Keratinocyte (primary cell): ENCODE data around the gene PACS2. TPM values are rescaled to one million over a fixed set of nuclear protein-coding genes. Genes with fewer than 3 reads are reported as not detected.

ENCODE experiments used
- DNase-seq: peaks from one replicate; pipeline ENCODE4 v3.0.0-alpha.2; 2011; ENCODE audit warnings: low read depth, missing footprints, low spot score
- FAIRE-seq: peaks from 2 replicates; lab custom pipeline; 2011; peaks lifted over from hg19 to GRCh38; lab: Jason Lieb, UNC
- H2AFZ ChIP-seq: 2 replicates; pipeline ENCODE4 v1.6.0; 2012; ENCODE audit warnings: low read length, control low read depth, inconsistent platforms; ENCODE audit not compliant: control insufficient read depth
- H3K27ac ChIP-seq: 2 replicates; pipeline ENCODE4 v1.5.1; 2011; ENCODE audit warnings: low read length; ENCODE audit not compliant: control insufficient read depth, insufficient read depth
- H3K27me3 ChIP-seq: 3 replicates; pipeline ENCODE4 v1.6.0; 2011; ENCODE audit warnings: low read length; ENCODE audit not compliant: control insufficient read depth, insufficient read depth; ENCODE audit errors: extremely low read depth
- H3K36me3 ChIP-seq, 2 experiments: 2 replicates in 1 of 2; 3 replicates in 1 of 2; pipeline ENCODE4 v1.5.1; 2011; ENCODE audit warnings: low read length in 2 of 2, mild to moderate bottlenecking in 1 of 2; ENCODE audit not compliant: control insufficient read depth in 2 of 2, insufficient read depth in 2 of 2; ENCODE audit errors: extremely low read depth in 1 of 2
- H3K4me1 ChIP-seq: 3 replicates; pipeline ENCODE4 v1.5.1; 2011; ENCODE audit warnings: low read length; ENCODE audit not compliant: control insufficient read depth, insufficient read depth; ENCODE audit errors: extremely low read depth
- H3K4me2 ChIP-seq: 3 replicates; pipeline ENCODE4 v1.6.0; 2011; ENCODE audit warnings: low read depth, low read length; ENCODE audit not compliant: control insufficient read depth, insufficient read depth; ENCODE audit errors: extremely low read depth
- H3K4me3 ChIP-seq, 3 experiments: fragments of 200-600 bp in 1 of 3; sonication (generic) in 1 of 3; 2 replicates in 2 of 3; 3 replicates in 1 of 3; pipeline ENCODE4 v1.5.1; 2011 to 2016; ENCODE audit warnings: low read length in 3 of 3, mild to moderate bottlenecking in 3 of 3, control low read depth in 2 of 3, inconsistent platforms in 1 of 3, low read depth in 1 of 3, mixed read lengths in 1 of 3, mixed run types in 1 of 3, moderate library complexity in 1 of 3; ENCODE audit not compliant: control insufficient read depth in 2 of 3, insufficient read depth in 2 of 3; ENCODE audit errors: extremely low read depth in 1 of 3
- H3K79me2 ChIP-seq: 2 replicates; pipeline ENCODE4 v1.6.0; 2012; ENCODE audit warnings: low read length; ENCODE audit not compliant: control insufficient read depth, insufficient read depth
- H3K9ac ChIP-seq: 3 replicates; pipeline ENCODE4 v1.6.0; 2011; ENCODE audit warnings: low read length; ENCODE audit not compliant: control insufficient read depth, insufficient read depth; ENCODE audit errors: extremely low read depth
- H3K9me1 ChIP-seq: 3 replicates; pipeline ENCODE4 v1.6.0; 2011; ENCODE audit warnings: low read length; ENCODE audit not compliant: control insufficient read depth, insufficient read depth; ENCODE audit errors: extremely low read depth
- H3K9me3 ChIP-seq: 2 replicates; pipeline ENCODE4 v1.5.1; 2012; ENCODE audit warnings: low read depth, low read length; ENCODE audit not compliant: control insufficient read depth
- H4K20me1 ChIP-seq: 3 replicates; pipeline ENCODE4 v1.6.0; 2011; ENCODE audit warnings: low read length; ENCODE audit not compliant: control insufficient read depth, insufficient read depth; ENCODE audit errors: extremely low read depth
- EZH2 ChIP-seq: IDR thresholded peaks from one replicate; pipeline ENCODE4 v1.6.1; 2012; ENCODE audit warnings: inconsistent platforms, mild to moderate bottlenecking, low read length, moderate library complexity
- dilution Hi-C: fragments of 300-500 bp; cut with MboI; formaldehyde crosslinking; loops from one replicate; pipeline ENCODE4 v1.7.0; 2020; ENCODE audit warnings: low sequenced_read_pairs; ENCODE audit not compliant: extremely low pct_ligation_motif_present
- polyA plus RNA-seq, 5 experiments: library from polyadenylated mRNA; depleted of rRNA in 3 of 5; stranded (reverse) in 3 of 5; stranded (forward) in 1 of 5; unstranded in 1 of 5; fragments of >200 nt; gene quantifications; 1 replicate in 1 of 5; 2 replicates in 3 of 5; 3 replicates in 1 of 5; pipeline versions ENCODE4 v1.2.1 to v1.2.3, GENCODE V29; 2011 to 2012; ENCODE audit warnings: missing spikeins in 2 of 5, low read depth in 1 of 5, low replicate concordance in 1 of 5
- TF ChIP-seq, protein P1 (sequence below), 3 experiments: IDR thresholded peaks in 1 of 3; conservative IDR thresholded peaks in 1 of 3; optimal IDR thresholded peaks in 1 of 3; 2 replicates in 2 of 3; 3 replicates in 1 of 3; pipeline versions ENCODE3 to v1.5.1; 2011; ENCODE audit warnings: low read length in 3 of 3, mild to moderate bottlenecking in 3 of 3, moderate library complexity in 2 of 3, control low read depth in 1 of 3, inconsistent platforms in 1 of 3; ENCODE audit not compliant: insufficient read depth in 2 of 3; ENCODE audit errors: extremely low read depth in 1 of 3

The PACS2 gene
- polyA plus RNA-seq, 1 donor (not counting 4 experiments of a cell fraction or from before 2014, with no cell fraction given): 11.8 TPM

- H3K9me3 ChIP-seq: no peaks in the 10 kb centered on the region
- no peaks in the 10 kb centered on the region for H3K9me1 ChIP-seq
- peaks cover 4% of the 10 kb centered on the region for H3K79me2 ChIP-seq
- dilution Hi-C loops: no loop called here
- no peak for FAIRE-seq
- H3K27me3 ChIP-seq: no peaks in the 10 kb centered on the region
- DNase-seq: no peak
- H3K27ac ChIP-seq: no peak overlapping the region
- no peak overlapping the region for H2AFZ ChIP-seq
- H3K9ac ChIP-seq: no peak overlapping the region
- no peak for TF ChIP-seq EZH2
- TF ChIP-seq, protein P1, sequence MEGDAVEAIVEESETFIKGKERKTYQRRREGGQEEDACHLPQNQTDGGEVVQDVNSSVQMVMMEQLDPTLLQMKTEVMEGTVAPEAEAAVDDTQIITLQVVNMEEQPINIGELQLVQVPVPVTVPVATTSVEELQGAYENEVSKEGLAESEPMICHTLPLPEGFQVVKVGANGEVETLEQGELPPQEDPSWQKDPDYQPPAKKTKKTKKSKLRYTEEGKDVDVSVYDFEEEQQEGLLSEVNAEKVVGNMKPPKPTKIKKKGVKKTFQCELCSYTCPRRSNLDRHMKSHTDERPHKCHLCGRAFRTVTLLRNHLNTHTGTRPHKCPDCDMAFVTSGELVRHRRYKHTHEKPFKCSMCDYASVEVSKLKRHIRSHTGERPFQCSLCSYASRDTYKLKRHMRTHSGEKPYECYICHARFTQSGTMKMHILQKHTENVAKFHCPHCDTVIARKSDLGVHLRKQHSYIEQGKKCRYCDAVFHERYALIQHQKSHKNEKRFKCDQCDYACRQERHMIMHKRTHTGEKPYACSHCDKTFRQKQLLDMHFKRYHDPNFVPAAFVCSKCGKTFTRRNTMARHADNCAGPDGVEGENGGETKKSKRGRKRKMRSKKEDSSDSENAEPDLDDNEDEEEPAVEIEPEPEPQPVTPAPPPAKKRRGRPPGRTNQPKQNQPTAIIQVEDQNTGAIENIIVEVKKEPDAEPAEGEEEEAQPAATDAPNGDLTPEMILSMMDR (optimal IDR thresholded peaks at IDR 0.05 in 1 of 3, IDR thresholded peaks at IDR 0.05 in 1 of 3, conservative IDR thresholded peaks at IDR 0.05 in 1 of 3; ENCODE audit: extremely low read depth in 1 of 3, insufficient read depth in 2 of 3, low read length in 3 of 3): no peak
- no peak overlapping the region for H3K4me2 ChIP-seq
- peaks cover 6% of the 10 kb centered on the region for H3K4me1 ChIP-seq
- H4K20me1 ChIP-seq: peaks cover 2% of the 10 kb centered on the region
- H3K36me3 ChIP-seq: peaks cover 0 to 5% of the 10 kb centered on the region in 2 experiments
- no peak overlapping the region for H3K4me3 ChIP-seq
These were observed 45.7 kb upstream of the PACS2 start for GRCh38 chr14:105268736-105269354.

GRCh38 chr14:105269405-105269804 is 45.1 kb upstream of the PACS2 start:
- no peak for FAIRE-seq
- Histone ChIP-seq H3K4me2 (no peak overlapping the region), H3K27me3 (no peaks in the 10 kb centered on the region), H3K9ac (no peak overlapping the region), H3K4me3 (no peak overlapping the region), H3K4me1 (peaks cover 6% of the 10 kb centered on the region), H3K9me3 (no peaks in the 10 kb centered on the region), H3K79me2 (peaks cover 4% of the 10 kb centered on the region), H3K36me3 (peaks cover 0 to 5% of the 10 kb centered on the region in 2 experiments), H4K20me1 (peaks cover 2% of the 10 kb centered on the region), H3K9me1 (no peaks in the 10 kb centered on the region), H2AFZ (no peak overlapping the region), H3K27ac (no peak overlapping the region)
- dilution Hi-C loops: no loop called here
- TF ChIP-seq EZH2: no peak
- TF ChIP-seq, protein P1 (optimal IDR thresholded peaks at IDR 0.05 in 1 of 3, IDR thresholded peaks at IDR 0.05 in 1 of 3, conservative IDR thresholded peaks at IDR 0.05 in 1 of 3; ENCODE audit: extremely low read depth in 1 of 3, insufficient read depth in 2 of 3, low read length in 3 of 3): no peak
- DNase-seq: no peak
